GM12873 (cell line): Measurements from ENCODE around the gene CACNA1S.

ENCODE experiments used
- TF ChIP-seq, protein P1 (sequence below): IDR thresholded peaks from 2 replicates; pipeline ENCODE4 v1.5.1; 2012; ENCODE audit warnings: low read depth, mild to moderate bottlenecking, moderate library complexity, low read length, control low read depth; ENCODE audit not compliant: insufficient read depth; ENCODE audit errors: missing control alignments

Gene CACNA1S

DNA sequence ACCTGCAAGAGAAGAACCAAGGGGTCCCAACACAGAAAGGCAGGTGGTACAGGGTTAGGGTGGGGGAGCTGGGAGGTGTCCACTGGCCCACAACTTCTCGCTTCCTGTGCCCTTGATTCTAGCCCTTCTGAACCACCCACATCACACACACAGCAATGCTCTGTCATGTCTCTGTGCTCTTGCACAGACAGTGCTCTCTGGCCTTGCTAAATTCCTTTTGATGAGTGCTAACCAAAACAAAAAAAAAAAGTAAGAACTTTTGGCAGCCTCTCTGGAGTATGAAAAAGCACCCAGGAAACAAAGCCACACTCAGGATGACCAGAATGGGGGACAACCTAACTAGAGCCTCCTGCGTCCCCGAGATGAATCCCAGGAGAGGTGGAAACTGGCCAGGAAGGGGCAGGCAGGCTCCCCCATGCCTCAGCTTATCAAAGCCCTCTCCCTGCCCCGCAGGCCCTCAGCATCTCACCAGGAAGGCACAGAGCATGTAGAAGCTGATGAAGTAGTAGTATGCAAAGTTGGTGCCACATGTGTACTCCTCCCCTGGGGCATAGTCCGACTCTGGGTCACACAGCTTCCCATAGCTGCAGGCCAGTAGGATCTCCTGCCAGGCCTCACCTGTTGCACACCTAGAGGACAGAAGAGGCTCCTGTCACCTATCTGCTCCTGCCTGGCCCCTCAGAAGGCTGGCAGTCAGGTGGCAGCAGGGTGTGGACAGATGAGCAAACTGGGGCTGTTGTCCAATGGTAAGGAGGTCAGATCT lies 61.5 kb downstream of the CACNA1S start:
- TF ChIP-seq, protein P1, sequence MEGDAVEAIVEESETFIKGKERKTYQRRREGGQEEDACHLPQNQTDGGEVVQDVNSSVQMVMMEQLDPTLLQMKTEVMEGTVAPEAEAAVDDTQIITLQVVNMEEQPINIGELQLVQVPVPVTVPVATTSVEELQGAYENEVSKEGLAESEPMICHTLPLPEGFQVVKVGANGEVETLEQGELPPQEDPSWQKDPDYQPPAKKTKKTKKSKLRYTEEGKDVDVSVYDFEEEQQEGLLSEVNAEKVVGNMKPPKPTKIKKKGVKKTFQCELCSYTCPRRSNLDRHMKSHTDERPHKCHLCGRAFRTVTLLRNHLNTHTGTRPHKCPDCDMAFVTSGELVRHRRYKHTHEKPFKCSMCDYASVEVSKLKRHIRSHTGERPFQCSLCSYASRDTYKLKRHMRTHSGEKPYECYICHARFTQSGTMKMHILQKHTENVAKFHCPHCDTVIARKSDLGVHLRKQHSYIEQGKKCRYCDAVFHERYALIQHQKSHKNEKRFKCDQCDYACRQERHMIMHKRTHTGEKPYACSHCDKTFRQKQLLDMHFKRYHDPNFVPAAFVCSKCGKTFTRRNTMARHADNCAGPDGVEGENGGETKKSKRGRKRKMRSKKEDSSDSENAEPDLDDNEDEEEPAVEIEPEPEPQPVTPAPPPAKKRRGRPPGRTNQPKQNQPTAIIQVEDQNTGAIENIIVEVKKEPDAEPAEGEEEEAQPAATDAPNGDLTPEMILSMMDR: no peak

DNA sequence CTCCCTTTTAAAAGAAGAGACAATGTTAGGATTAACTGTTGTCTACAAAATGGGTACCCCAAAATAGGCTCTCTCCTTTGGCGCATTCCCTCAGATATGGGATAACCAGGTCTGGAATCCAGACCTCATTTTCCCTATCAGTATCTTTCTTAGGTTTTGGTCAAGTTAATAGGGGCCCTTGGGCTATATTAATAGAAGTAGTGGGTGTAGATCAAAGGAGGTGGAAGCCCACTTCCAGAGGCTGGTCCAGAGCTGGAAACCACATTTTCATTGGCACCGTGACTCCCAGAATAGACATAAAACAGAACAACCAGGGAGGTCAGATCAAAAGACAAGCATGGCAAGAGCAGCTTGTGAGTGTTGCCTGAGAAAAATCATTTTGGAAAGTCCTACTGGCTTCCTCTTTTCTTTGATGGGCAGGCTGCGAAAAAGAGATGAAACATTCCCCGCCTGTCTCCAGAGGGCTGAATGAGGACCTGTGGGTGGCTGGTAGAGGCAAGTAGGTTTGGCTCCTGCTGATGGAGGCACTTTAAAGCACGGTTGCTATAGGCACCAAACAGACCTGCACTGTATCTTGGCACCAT lies 62.9 kb downstream of the CACNA1S start:
- TF ChIP-seq, protein P1: no peak

DNA sequence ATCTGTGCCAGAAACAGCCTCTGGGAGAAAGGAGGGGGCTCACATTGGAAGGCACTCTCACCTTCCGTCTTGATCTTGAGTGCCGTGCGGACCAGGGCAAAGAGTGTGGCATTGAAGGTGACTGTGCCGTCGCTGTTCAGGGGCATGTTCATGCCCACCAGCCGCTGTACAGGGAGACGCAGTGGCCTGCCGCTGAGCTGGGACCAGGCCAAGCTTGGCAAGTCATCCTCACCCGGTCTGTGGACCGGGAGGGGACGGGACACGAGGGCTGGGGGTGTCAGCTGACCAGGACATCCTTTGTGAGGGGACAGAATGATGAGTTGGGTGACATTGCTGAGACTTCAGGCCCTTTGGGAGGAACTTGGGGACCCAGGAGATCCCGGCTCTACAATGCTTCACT lies 63.7 kb downstream of the CACNA1S start:
- TF ChIP-seq, protein P1: no peak

DNA sequence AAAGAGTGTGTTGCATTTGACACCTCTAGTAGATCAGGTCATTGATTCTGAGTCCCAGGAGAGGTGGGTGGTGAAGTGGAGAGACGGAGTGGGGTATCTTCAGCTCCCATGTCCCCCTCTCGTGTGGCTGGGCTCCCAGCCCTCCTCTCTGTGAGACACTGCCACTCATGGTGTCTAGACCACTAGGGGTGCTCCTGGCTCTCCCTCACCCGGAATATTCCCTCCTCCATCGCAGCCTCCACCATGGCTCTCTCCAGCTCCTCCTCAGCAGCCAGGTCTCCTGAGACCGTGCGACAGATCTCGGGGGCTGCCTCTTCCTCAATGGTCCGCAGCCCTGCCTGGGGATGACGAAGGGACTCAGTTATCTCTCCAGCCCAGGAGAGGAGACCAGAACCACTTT lies 68.1 kb downstream of the CACNA1S start:
- TF ChIP-seq, protein P1: no peak

DNA sequence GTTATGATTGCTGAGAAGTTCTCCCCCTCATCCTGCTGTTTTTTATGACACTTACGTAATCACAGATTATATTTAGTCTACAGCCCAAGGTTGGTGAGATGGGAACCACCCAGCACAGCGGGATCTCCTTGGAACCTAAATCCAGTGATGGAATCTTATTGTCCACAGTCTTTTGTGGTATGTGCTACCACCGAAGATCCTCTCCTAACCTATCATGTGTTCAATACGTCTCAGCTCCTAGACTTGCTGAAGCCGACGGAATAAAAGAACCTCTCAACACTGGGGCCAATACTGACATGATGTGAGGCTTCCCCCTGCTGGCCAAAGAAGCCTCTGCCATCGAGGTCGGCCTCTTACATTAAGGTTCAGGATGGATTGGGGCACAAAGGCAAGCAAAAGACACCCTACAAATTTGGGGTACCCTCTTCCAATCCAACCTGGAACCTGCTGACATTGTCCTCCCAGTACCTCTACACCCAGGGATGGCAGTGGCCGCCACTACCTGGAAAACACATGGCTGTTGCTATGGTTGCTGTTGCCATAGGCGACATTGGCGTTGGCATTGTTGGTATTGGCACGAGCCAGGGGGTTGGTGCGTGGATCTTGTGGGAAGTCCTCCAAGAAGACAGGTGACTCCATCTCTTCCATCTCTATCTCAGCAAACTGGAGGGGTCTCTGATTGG lies 69.3 kb downstream of the CACNA1S start:
- TF ChIP-seq, protein P1: peak; percentile 90

DNA sequence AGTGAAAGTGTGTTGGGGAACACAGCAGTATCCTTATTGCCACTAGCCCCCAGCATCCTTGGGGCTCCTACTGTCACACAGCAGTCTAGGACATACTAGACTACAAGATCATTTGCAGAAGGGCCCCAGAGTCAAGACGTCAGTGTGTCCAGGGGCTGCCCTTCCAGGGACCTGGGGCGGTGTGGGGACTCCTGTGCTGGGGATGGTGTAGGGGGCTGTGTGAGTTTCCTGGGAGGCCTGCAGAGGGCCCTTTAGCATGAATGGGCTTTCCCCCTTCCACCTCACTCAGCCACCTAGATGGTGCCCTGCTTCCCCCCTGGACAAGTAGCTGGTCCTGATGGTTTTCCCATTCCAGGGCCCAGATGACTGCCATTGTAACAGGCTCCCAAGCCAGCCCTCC lies 71.2 kb downstream of the CACNA1S start:
- TF ChIP-seq, protein P1: no peak

DNA sequence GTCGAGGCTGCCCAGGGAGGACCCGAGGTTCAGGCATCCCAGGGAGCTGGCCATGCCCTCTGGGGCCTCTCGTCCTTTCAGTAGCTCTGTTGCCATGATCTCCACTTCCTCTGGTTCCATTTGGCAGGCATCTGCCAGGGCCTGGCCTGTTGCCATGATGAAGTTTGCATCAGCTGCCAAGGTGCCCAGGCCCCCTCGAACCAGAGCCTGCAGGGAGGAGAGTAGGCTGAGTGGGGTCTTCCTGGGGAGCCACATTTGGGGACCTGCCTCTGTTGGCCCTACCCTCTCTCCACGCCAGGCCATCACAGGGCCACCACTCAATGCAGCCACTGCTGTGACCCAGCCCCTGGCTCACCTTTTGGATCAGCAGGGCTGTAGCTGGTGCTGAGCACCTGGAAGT lies 72.3 kb downstream of the CACNA1S start:
- TF ChIP-seq, protein P1: no peak
